SK-N-SH treated with all-trans-retinoic acid at 6 μM for 48 hours (cell line): Measurements from ENCODE around the gene DNAJC1.

Experiments used
- ATAC-seq: fragments of 200-7000 bp; cut with Tn5 transposase; 3 replicates; pipeline ENCODE4 v1.9.1; 2020; ENCODE audit warnings: mild to moderate bottlenecking, moderate library complexity
- ARNTL ChIP-seq: fragments of 450-650 bp; formaldehyde crosslinking; IDR thresholded peaks from 2 replicates; pipeline ENCODE4 v1.5.0; 2020; ENCODE audit warnings: low read depth, mild to moderate bottlenecking, moderate library complexity, borderline replicate concordance
- CSDC2 ChIP-seq: fragments of 250-450 bp; sonication (Bioruptor Pico); IDR thresholded peaks from 2 replicates; pipeline ENCODE4 v1.5.0; 2020; ENCODE audit warnings: mild to moderate bottlenecking, moderate library complexity
- GLIS3 ChIP-seq: fragments of 250-450 bp; sonication (Bioruptor Pico); IDR thresholded peaks from 2 replicates; pipeline ENCODE4 v1.5.0; 2020; ENCODE audit warnings: mild to moderate bottlenecking, moderate library complexity
- ISL1 ChIP-seq: fragments of 250-450 bp; sonication (Bioruptor Pico); IDR thresholded peaks from 2 replicates; pipeline ENCODE4 v2.1.2; 2022; ENCODE audit warnings: mild to moderate bottlenecking, moderate library complexity
- OSR1 ChIP-seq: fragments of 250-450 bp; sonication (Bioruptor Pico); IDR thresholded peaks from 2 replicates; pipeline ENCODE4 v1.8.0; 2022; ENCODE audit warnings: moderate library complexity, mild to moderate bottlenecking, inconsistent platforms
- PPARA ChIP-seq: fragments of 250-450 bp; sonication (Bioruptor Pico); IDR thresholded peaks from 2 replicates; pipeline ENCODE4 v1.5.0; 2020; ENCODE audit warnings: mild to moderate bottlenecking, borderline replicate concordance
- SNAI2 ChIP-seq: fragments of 250-450 bp; sonication (Bioruptor Pico); IDR thresholded peaks from 2 replicates; pipeline ENCODE4 v1.5.0; 2020; ENCODE audit warnings: mild to moderate bottlenecking, moderate library complexity
- TCF4 ChIP-seq: fragments of 250-450 bp; sonication (Bioruptor Pico); IDR thresholded peaks from 2 replicates; pipeline ENCODE4 v1.8.0; 2021; ENCODE audit warnings: mild to moderate bottlenecking, moderate library complexity, borderline replicate concordance
- ZC3H10 ChIP-seq: fragments of 250-450 bp; sonication (Bioruptor Pico); IDR thresholded peaks from 2 replicates; pipeline ENCODE4 v1.5.1; 2021; ENCODE audit warnings: mild to moderate bottlenecking, moderate library complexity
- ZFP3 ChIP-seq: fragments of 250-450 bp; sonication (Bioruptor Pico); IDR thresholded peaks from 2 replicates; pipeline ENCODE4 v1.5.0; 2020; ENCODE audit warnings: mild to moderate bottlenecking, moderate library complexity
- ZFP30 ChIP-seq: fragments of 450-650 bp; formaldehyde crosslinking; IDR thresholded peaks from 2 replicates; pipeline ENCODE4 v1.5.0; 2022; ENCODE audit warnings: mild to moderate bottlenecking, moderate library complexity
- ZNF565 ChIP-seq: fragments of 450-650 bp; formaldehyde crosslinking; conservative IDR thresholded peaks from 2 replicates; pipeline ENCODE4 v1.5.0; 2020; ENCODE audit warnings: low read depth, mild to moderate bottlenecking, moderate library complexity
- ZNF70 ChIP-seq: fragments of 450-650 bp; formaldehyde crosslinking; IDR thresholded peaks from 2 replicates; pipeline ENCODE4 v1.5.0; 2020; ENCODE audit warnings: mild to moderate bottlenecking, moderate library complexity
- TF ChIP-seq, protein P1 (sequence below): fragments of 250-450 bp; sonication (Bioruptor Pico); IDR thresholded peaks from 2 replicates; pipeline ENCODE4 v1.8.0; 2020; ENCODE audit warnings: mild to moderate bottlenecking, moderate library complexity, borderline replicate concordance
- TF ChIP-seq, protein P2 (sequence below): fragments of 250-450 bp; sonication (Bioruptor Pico); IDR thresholded peaks from 2 replicates; pipeline ENCODE4 v1.5.1; 2021; ENCODE audit warnings: mild to moderate bottlenecking, moderate library complexity
- TF ChIP-seq, protein P3 (sequence below): fragments of 250-450 bp; sonication (Bioruptor Pico); IDR thresholded peaks from 2 replicates; pipeline ENCODE4 v1.8.0; 2021; ENCODE audit warnings: low read depth, mild to moderate bottlenecking, moderate library complexity, borderline replicate concordance
- TF ChIP-seq, protein P4 (sequence below): fragments of 250-450 bp; sonication (Bioruptor Pico); IDR thresholded peaks from 2 replicates; pipeline ENCODE4 v1.5.0; 2020; ENCODE audit warnings: mild to moderate bottlenecking, moderate library complexity

The DNAJC1 gene

DNA sequence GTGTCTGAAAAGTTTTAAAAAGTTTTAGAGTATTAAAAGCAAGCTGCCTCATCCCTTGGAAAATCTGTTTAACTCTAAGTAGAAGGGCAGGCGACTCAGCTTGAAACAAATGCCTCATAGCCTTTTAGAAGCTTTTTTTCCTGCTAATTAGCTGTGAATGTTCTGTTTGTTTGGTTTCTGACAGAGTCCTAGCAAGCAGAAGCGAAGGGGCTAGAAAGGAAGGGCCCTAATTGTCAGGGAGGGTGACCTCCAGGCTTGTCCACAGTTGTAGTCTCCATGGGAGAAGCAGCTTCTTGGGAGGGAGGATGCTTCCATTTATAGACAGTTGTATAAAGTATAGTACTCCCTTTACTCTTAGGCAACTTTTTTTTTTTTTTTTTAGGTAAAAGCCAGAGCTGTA is 90.9 kb downstream of the DNAJC1 start:
- ATAC-seq, result no peak; the same call in 1 of the 3 replicates
- TF ChIP-seq ARNTL (CRISPR knock-in tag) (no peak), PPARA (no peak), ISL1 (CRISPR knock-in tag) (no peak), SNAI2 (CRISPR knock-in tag) (no peak), TCF4 (no peak), CSDC2 (no peak), ZFP30 (CRISPR knock-in tag) (no peak), ZNF565 (CRISPR knock-in tag) (no peak), ZFP3 (CRISPR knock-in tag) (no peak), ZC3H10 (CRISPR knock-in tag) (no peak), GLIS3 (CRISPR knock-in tag) (no peak)
- TF ChIP-seq, protein P1, sequence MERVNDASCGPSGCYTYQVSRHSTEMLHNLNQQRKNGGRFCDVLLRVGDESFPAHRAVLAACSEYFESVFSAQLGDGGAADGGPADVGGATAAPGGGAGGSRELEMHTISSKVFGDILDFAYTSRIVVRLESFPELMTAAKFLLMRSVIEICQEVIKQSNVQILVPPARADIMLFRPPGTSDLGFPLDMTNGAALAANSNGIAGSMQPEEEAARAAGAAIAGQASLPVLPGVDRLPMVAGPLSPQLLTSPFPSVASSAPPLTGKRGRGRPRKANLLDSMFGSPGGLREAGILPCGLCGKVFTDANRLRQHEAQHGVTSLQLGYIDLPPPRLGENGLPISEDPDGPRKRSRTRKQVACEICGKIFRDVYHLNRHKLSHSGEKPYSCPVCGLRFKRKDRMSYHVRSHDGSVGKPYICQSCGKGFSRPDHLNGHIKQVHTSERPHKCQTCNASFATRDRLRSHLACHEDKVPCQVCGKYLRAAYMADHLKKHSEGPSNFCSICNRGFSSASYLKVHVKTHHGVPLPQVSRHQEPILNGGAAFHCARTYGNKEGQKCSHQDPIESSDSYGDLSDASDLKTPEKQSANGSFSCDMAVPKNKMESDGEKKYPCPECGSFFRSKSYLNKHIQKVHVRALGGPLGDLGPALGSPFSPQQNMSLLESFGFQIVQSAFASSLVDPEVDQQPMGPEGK (CRISPR knock-in tag), result no peak
- TF ChIP-seq, protein P2, sequence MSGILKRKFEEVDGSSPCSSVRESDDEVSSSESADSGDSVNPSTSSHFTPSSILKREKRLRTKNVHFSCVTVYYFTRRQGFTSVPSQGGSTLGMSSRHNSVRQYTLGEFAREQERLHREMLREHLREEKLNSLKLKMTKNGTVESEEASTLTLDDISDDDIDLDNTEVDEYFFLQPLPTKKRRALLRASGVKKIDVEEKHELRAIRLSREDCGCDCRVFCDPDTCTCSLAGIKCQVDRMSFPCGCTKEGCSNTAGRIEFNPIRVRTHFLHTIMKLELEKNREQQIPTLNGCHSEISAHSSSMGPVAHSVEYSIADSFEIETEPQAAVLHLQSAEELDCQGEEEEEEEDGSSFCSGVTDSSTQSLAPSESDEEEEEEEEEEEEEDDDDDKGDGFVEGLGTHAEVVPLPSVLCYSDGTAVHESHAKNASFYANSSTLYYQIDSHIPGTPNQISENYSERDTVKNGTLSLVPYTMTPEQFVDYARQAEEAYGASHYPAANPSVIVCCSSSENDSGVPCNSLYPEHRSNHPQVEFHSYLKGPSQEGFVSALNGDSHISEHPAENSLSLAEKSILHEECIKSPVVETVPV (CRISPR knock-in tag), result no peak
- TF ChIP-seq, protein P3, sequence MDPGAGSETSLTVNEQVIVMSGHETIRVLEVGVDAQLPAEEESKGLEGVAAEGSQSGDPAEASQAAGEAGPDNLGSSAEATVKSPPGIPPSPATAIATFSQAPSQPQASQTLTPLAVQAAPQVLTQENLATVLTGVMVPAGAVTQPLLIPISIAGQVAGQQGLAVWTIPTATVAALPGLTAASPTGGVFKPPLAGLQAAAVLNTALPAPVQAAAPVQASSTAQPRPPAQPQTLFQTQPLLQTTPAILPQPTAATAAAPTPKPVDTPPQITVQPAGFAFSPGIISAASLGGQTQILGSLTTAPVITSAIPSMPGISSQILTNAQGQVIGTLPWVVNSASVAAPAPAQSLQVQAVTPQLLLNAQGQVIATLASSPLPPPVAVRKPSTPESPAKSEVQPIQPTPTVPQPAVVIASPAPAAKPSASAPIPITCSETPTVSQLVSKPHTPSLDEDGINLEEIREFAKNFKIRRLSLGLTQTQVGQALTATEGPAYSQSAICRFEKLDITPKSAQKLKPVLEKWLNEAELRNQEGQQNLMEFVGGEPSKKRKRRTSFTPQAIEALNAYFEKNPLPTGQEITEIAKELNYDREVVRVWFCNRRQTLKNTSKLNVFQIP (CRISPR knock-in tag), result no peak
- TF ChIP-seq, protein P4, sequence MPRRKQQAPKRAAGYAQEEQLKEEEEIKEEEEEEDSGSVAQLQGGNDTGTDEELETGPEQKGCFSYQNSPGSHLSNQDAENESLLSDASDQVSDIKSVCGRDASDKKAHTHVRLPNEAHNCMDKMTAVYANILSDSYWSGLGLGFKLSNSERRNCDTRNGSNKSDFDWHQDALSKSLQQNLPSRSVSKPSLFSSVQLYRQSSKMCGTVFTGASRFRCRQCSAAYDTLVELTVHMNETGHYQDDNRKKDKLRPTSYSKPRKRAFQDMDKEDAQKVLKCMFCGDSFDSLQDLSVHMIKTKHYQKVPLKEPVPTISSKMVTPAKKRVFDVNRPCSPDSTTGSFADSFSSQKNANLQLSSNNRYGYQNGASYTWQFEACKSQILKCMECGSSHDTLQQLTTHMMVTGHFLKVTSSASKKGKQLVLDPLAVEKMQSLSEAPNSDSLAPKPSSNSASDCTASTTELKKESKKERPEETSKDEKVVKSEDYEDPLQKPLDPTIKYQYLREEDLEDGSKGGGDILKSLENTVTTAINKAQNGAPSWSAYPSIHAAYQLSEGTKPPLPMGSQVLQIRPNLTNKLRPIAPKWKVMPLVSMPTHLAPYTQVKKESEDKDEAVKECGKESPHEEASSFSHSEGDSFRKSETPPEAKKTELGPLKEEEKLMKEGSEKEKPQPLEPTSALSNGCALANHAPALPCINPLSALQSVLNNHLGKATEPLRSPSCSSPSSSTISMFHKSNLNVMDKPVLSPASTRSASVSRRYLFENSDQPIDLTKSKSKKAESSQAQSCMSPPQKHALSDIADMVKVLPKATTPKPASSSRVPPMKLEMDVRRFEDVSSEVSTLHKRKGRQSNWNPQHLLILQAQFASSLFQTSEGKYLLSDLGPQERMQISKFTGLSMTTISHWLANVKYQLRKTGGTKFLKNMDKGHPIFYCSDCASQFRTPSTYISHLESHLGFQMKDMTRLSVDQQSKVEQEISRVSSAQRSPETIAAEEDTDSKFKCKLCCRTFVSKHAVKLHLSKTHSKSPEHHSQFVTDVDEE (CRISPR knock-in tag), result no peak

DNA sequence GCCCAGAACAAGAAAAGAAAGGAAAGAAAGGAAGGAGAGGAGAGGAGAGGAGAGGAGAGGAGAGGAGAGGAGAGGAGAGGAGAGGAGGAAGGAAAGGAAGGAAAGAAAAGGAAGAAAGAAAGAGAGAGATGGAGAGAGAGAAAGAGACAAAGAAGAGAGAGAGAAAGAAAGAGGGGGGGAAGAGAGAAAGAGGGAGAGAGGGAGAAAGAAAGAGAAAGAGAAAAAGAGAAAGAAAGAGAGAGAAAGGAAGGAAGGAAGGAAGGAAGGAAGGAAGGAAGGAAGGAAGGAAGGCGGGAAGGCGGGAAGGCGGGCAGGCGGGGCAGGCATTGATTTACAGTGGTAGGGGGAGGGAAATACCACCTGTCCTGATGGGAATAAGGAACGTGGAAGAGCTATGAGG is 92.7 kb downstream of the DNAJC1 start:
- TF ChIP-seq, protein P2 (CRISPR knock-in tag), result no peak
- TF ChIP-seq ZC3H10 (CRISPR knock-in tag) (no peak), GLIS3 (CRISPR knock-in tag) (no peak), OSR1 (CRISPR knock-in tag) (no peak), ZNF70 (no peak)
- TF ChIP-seq, protein P1 (CRISPR knock-in tag), result no peak
- TF ChIP-seq, protein P4 (CRISPR knock-in tag), result no peak
- ATAC-seq, result no peak
